D721Med (cell line): ENCODE data around the gene CALN1.

ENCODE experiments used
- DNase-seq: peaks from one replicate; pipeline ENCODE4 v3.0.0; 2011; ENCODE audit warnings: low spot score; ENCODE audit not compliant: insufficient read length
- FAIRE-seq: peaks from 2 replicates; lab custom pipeline; 2011; peaks lifted over from hg19 to GRCh38; lab: Jason Lieb, UNC
- TF ChIP-seq, protein P1 (sequence below): IDR thresholded peaks from 2 replicates; pipeline ENCODE4 v1.5.1; 2012; ENCODE audit warnings: mild to moderate bottlenecking, control low read depth; ENCODE audit not compliant: insufficient read depth; ENCODE audit errors: missing control alignments

CALN1 gene

GRCh38 chr7:72048420-72048819 is 363.7 kb downstream of the CALN1 start:
- no peak for FAIRE-seq
- DNase-seq: no peak

DNA sequence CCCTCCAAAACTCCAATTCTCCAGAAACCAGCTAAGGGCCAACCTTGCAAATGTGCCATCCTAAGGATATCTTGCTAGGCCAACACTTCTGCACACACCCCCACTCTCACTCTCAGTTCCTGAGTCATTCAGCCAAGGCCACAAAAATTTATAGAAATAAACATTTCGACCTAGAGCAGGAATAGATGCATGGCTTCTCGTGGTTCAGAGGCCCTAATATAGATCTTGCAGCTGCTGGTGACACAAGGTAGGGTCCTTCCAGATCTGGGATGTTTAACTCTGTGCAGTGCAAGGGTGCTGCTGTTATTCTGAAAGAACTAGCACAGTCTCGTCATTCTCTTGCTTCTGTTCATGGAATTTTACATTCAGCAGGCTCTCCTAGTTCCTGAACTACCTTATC is 369.3 kb downstream of the CALN1 start:
- TF ChIP-seq, protein P1, sequence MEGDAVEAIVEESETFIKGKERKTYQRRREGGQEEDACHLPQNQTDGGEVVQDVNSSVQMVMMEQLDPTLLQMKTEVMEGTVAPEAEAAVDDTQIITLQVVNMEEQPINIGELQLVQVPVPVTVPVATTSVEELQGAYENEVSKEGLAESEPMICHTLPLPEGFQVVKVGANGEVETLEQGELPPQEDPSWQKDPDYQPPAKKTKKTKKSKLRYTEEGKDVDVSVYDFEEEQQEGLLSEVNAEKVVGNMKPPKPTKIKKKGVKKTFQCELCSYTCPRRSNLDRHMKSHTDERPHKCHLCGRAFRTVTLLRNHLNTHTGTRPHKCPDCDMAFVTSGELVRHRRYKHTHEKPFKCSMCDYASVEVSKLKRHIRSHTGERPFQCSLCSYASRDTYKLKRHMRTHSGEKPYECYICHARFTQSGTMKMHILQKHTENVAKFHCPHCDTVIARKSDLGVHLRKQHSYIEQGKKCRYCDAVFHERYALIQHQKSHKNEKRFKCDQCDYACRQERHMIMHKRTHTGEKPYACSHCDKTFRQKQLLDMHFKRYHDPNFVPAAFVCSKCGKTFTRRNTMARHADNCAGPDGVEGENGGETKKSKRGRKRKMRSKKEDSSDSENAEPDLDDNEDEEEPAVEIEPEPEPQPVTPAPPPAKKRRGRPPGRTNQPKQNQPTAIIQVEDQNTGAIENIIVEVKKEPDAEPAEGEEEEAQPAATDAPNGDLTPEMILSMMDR: no peak

More at GRCh38 chr7:72048420-72048819, 363.7 kb downstream of the CALN1 start:
- TF ChIP-seq, protein P1: no peak

GRCh38 chr7:72040641-72041040 is 371.5 kb downstream of the CALN1 start:
- no peak for FAIRE-seq
- TF ChIP-seq, protein P1: no peak
- DNase-seq: no peak

More for the DNA sequence above, 369.3 kb downstream of the CALN1 start:
- FAIRE-seq: no peak
- DNase-seq: no peak

DNA sequence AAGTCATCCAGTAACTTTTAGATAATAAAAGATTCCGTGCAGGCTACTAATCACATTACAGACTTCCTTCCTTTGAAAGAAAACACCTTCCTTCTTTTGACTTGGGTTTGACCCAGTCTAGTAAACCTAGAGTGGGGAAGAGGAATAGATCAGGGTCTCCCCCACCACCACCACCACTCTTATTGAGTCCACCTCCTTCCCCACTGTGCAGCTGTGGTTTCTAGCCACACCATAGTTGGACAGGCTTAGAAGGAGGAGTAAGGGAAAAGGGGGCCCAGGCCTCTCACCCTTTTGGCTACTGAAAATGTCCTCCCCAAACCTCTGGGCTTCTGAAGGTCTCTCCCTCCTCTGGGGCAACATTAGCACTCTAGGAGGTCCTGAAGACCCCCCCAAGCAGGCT is 372.7 kb downstream of the CALN1 start:
- TF ChIP-seq, protein P1: no peak
- FAIRE-seq: no peak
- DNase-seq: no peak

GRCh38 chr7:72038022-72038732 is 374.0 kb downstream of the CALN1 start:
- TF ChIP-seq, protein P1: no peak
- FAIRE-seq: no peak
- DNase-seq: no peak

- TF ChIP-seq, protein P1: no peak
- DNase-seq (no peak), FAIRE-seq (no peak)
Observed at GRCh38 chr7:72037516-72037915, 374.6 kb downstream of the CALN1 start.

DNA sequence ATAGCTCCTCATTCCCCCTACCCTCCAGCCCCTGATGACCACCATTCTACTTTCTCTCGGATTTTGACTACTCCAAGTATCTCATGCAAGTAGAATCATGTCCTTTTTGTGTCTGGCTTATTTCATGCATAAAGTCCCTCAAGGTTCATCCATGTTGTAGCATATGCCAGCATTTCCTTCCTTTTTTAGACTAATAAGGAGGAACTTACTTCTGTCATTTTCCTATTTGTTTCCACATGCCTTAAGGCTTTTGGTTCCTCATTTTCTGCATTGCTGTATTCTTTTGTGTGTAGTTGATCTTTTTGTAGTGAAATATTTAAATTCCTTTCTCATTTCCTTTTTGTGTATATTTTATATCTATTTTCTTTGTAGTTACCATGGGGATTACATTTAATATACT is 376.9 kb downstream of the CALN1 start:
- FAIRE-seq (no peak), DNase-seq (no peak)
- TF ChIP-seq, protein P1: no peak
